Thymus (tissue), 11 donors: ENCODE results near the gene HIC2. TPM values are rescaled to one million over a fixed set of nuclear protein-coding genes. Genes with fewer than 3 reads are reported as not detected.
"Not testable (repeated sequence)": the region's sequence is repeated elsewhere in the genome, so short reads cannot be mapped to it uniquely, and the experiment has no call there.

Experiments
- DNase-seq, 9 donors: peaks; one replicate each; pipeline ENCODE4 v3.0.0-alpha.2; 2013; ENCODE audit warnings: low spot score in 9 of 9, low read depth in 6 of 9, missing footprints in 1 of 9
- H3K27ac ChIP-seq, 2 donors: one replicate each; pipeline ENCODE4 v1.5.1; 2013; ENCODE audit warnings: control low read depth in 1 of 2, low read depth in 1 of 2, low read length in 1 of 2, mild to moderate bottlenecking in 1 of 2, moderate library complexity in 1 of 2
- H3K27me3 ChIP-seq, 2 donors: one replicate each; pipeline ENCODE4 v1.5.1; 2013; ENCODE audit warnings: low read length in 1 of 2; ENCODE audit not compliant: control insufficient read depth in 2 of 2, insufficient read depth in 1 of 2
- H3K36me3 ChIP-seq, 2 donors: one replicate each; pipeline ENCODE4 v1.5.1; 2013; ENCODE audit warnings: low read length in 1 of 2, mild to moderate bottlenecking in 1 of 2, moderate library complexity in 1 of 2; ENCODE audit not compliant: control insufficient read depth in 2 of 2, insufficient read depth in 2 of 2
- H3K4me1 ChIP-seq, 2 donors: one replicate each; pipeline ENCODE4 v1.5.1; 2013; ENCODE audit warnings: low read length in 2 of 2; ENCODE audit not compliant: control insufficient read depth in 2 of 2, insufficient read depth in 2 of 2
- H3K4me3 ChIP-seq, 2 donors: one replicate each; pipeline ENCODE4 v1.5.1; 2013; ENCODE audit warnings: low read length in 2 of 2, control low read depth in 1 of 2, mild to moderate bottlenecking in 1 of 2
- H3K9me3 ChIP-seq, 2 donors: one replicate each; pipeline ENCODE4 v1.5.1; 2013; ENCODE audit warnings: low read length in 1 of 2, mild to moderate bottlenecking in 1 of 2; ENCODE audit not compliant: control insufficient read depth in 2 of 2, insufficient read depth in 1 of 2
- WGBS: extraction: QIAGEN DNeasy Blood & Tissue Kit; methylation state at CpG from one replicate; pipeline ENCODE4 v1.1.7; 2013; 5-methylcytosine and 5-hydroxymethylcytosine counted together
- polyA plus RNA-seq: library from polyadenylated mRNA; stranded (reverse); fragments of 200-250 nt; gene quantifications from one replicate; pipeline ENCODE4 v1.2.3, GENCODE V29; 2013
- total RNA-seq: library from RNA; stranded (reverse); fragments of 120-200 nt; gene quantifications from one replicate; pipeline ENCODE4 v1.2.4, GENCODE V29; 2013
- donor health status: healthy.

The HIC2 gene
- total and polyA plus RNA-seq, 2 donors: 2.8 to 3.2 TPM

GRCh38 chr22:21484039-21484438, 66.9 kb downstream of the HIC2 start:
- H3K27me3 ChIP-seq, H3K4me1 ChIP-seq, H3K4me3 ChIP-seq, DNase-seq, H3K36me3 ChIP-seq, H3K9me3 ChIP-seq, H3K27ac ChIP-seq: not testable (repeated sequence)
- 98% methylated on average over 9 of the region's 14 CpGs for WGBS

GRCh38 chr22:21487723-21488122, 70.6 kb downstream of the HIC2 start:
- not testable (repeated sequence) for H3K27ac ChIP-seq, DNase-seq, H3K4me3 ChIP-seq, H3K27me3 ChIP-seq, H3K4me1 ChIP-seq, H3K36me3 ChIP-seq, H3K9me3 ChIP-seq
- 66% methylated on average over 9 of the region's 17 CpGs for WGBS

- WGBS: 96% methylated on average over 2 of the region's 11 CpGs
- not testable (repeated sequence) for H3K4me3 ChIP-seq, H3K27me3 ChIP-seq, DNase-seq, H3K4me1 ChIP-seq, H3K27ac ChIP-seq, H3K36me3 ChIP-seq, H3K9me3 ChIP-seq
These were observed 72.0 kb downstream of the HIC2 start for GRCh38 chr22:21489149-21489680.

- H3K9me3 ChIP-seq, H3K27me3 ChIP-seq, H3K36me3 ChIP-seq, H3K4me3 ChIP-seq, H3K27ac ChIP-seq, DNase-seq, H3K4me1 ChIP-seq: not testable (repeated sequence)
- 99% methylated on average over 4 of the region's 6 CpGs for WGBS
These were observed 73.4 kb downstream of the HIC2 start for GRCh38 chr22:21490556-21490955.

- not testable (repeated sequence) for H3K27me3 ChIP-seq, H3K27ac ChIP-seq, H3K4me3 ChIP-seq, H3K4me1 ChIP-seq, DNase-seq, H3K36me3 ChIP-seq, H3K9me3 ChIP-seq
- WGBS: no CpG with 5 or more reads among the region's 8 CpGs
These were observed 75.1 kb downstream of the HIC2 start for GRCh38 chr22:21492271-21492670.

- not testable (repeated sequence) for H3K36me3 ChIP-seq, DNase-seq, H3K4me3 ChIP-seq, H3K9me3 ChIP-seq, H3K27me3 ChIP-seq, H3K27ac ChIP-seq, H3K4me1 ChIP-seq
- WGBS: no CpG with 5 or more reads among the region's 23 CpGs
These were observed 76.9 kb downstream of the HIC2 start for GRCh38 chr22:21493789-21494782.

GRCh38 chr22:21497984-21498383, 80.8 kb downstream of the HIC2 start:
- H3K9me3 ChIP-seq, DNase-seq, H3K27me3 ChIP-seq, H3K4me1 ChIP-seq, H3K36me3 ChIP-seq, H3K27ac ChIP-seq, H3K4me3 ChIP-seq: not testable (repeated sequence)
- WGBS: no CpG with 5 or more reads among the region's 4 CpGs

- H3K27ac ChIP-seq, H3K36me3 ChIP-seq, H3K4me3 ChIP-seq, H3K4me1 ChIP-seq, H3K9me3 ChIP-seq, H3K27me3 ChIP-seq, DNase-seq: not testable (repeated sequence)
- WGBS: no CpG with 5 or more reads among the region's 7 CpGs
These were observed 81.3 kb downstream of the HIC2 start for GRCh38 chr22:21498489-21498888.

- H3K36me3 ChIP-seq, H3K27ac ChIP-seq, H3K4me1 ChIP-seq, H3K27me3 ChIP-seq, H3K9me3 ChIP-seq, DNase-seq, H3K4me3 ChIP-seq: not testable (repeated sequence)
- WGBS: no CpG with 5 or more reads among the region's 16 CpGs
These were observed 82.7 kb downstream of the HIC2 start for GRCh38 chr22:21499623-21500506.
